Esophagus (tissue), 2 donors: ENCODE data around the gene LAMC2. TPM values are rescaled to one million over a fixed set of nuclear protein-coding genes. Genes with fewer than 3 reads are reported as not detected.
A peak's percentile ranks its signal among the peaks of the same experiment; 100 is the strongest.

Experiments
- H3K27ac ChIP-seq, 2 donors: one replicate each; pipeline ENCODE4 v1.5.1; 2013; ENCODE audit warnings: low read depth in 2 of 2, mild to moderate bottlenecking in 2 of 2, inconsistent platforms in 1 of 2, low read length in 1 of 2, moderate library complexity in 1 of 2
- H3K27me3 ChIP-seq, 2 donors: one replicate each; pipeline ENCODE4 v1.6.1; 2013; ENCODE audit warnings: low read length in 2 of 2, control low read depth in 1 of 2, mild to moderate bottlenecking in 1 of 2; ENCODE audit not compliant: insufficient read depth in 2 of 2, control insufficient read depth in 1 of 2
- H3K36me3 ChIP-seq, 2 donors: one replicate each; pipeline ENCODE4 v1.6.1; 2013; ENCODE audit warnings: low read length in 1 of 2; ENCODE audit not compliant: control insufficient read depth in 2 of 2, insufficient read depth in 2 of 2
- H3K4me1 ChIP-seq, 2 donors: one replicate each; pipeline ENCODE4 v1.6.1; 2013; ENCODE audit warnings: low read length in 1 of 2; ENCODE audit not compliant: control insufficient read depth in 2 of 2, insufficient read depth in 2 of 2
- H3K4me3 ChIP-seq, 2 donors: one replicate each; pipeline ENCODE4 v1.5.1; 2013; ENCODE audit warnings: low read length in 2 of 2, mild to moderate bottlenecking in 2 of 2, low read depth in 1 of 2, moderate library complexity in 1 of 2
- H3K9me3 ChIP-seq, 2 donors: one replicate each; pipeline ENCODE4 v1.6.1; 2013; ENCODE audit warnings: mild to moderate bottlenecking in 2 of 2, low read depth in 1 of 2, low read length in 1 of 2, moderate library complexity in 1 of 2; ENCODE audit not compliant: control insufficient read depth in 2 of 2, insufficient read depth in 1 of 2
- WGBS, 2 donors: extraction: QIAGEN DNeasy Blood & Tissue Kit; methylation state at CpG; one replicate each; pipeline ENCODE4 v1.1.7; 2013; 5-methylcytosine and 5-hydroxymethylcytosine counted together
- polyA plus RNA-seq, 2 donors: library from polyadenylated mRNA; stranded (reverse); fragments of 200-250 nt; gene quantifications; one replicate each; pipeline ENCODE4 v1.2.3, GENCODE V29; 2013
- donor health status: healthy with polysubstance abuse.
- donor health status: Bipolar disorder and iron deficiency.

Gene LAMC2
- 1 to 10 TPM; 4.2 to 4.3 TPM for polyA plus RNA-seq

DNA sequence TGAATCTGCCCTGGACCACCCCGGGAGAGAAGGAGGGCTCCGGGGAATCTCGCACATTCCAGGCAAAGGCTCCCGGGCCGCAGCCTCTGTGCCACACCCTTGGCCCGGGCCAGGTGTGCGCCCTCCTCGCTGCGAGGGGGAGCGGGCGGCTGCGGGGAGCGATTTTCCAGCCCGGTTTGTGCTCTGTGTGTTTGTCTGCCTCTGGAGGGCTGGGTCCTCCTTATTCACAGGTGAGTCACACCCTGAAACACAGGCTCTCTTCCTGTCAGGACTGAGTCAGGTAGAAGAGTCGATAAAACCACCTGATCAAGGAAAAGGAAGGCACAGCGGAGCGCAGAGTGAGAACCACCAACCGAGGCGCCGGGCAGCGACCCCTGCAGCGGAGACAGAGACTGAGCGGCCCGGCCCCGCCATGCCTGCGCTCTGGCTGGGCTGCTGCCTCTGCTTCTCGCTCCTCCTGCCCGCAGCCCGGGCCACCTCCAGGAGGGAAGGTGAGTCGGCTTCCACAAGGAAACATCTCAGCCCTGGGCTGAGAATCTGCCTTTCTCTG lies at the start of gene LAMC2:
TSS of gene LAMC2 (plus strand) at position 324 of the 550 bp plus-strand sequence. CDS start at position 413, 89 bp downstream.
- WGBS, 2 donors: 14 to 23% methylated on average over 28 to 30 of the region's 30 CpGs
- H3K36me3 ChIP-seq: no peaks in the 10 kb centered on the region
- H3K9me3 ChIP-seq: no peaks in the 10 kb centered on the region
- no peaks in the 10 kb centered on the region for H3K4me1 ChIP-seq
- H3K4me3 ChIP-seq: peak within 1 kb of the TSS; percentile 50 to 67
- peak within 1 kb of the TSS; percentile 54 to 81 for H3K27ac ChIP-seq
- H3K27me3 ChIP-seq: no peaks in the 10 kb centered on the region

DNA sequence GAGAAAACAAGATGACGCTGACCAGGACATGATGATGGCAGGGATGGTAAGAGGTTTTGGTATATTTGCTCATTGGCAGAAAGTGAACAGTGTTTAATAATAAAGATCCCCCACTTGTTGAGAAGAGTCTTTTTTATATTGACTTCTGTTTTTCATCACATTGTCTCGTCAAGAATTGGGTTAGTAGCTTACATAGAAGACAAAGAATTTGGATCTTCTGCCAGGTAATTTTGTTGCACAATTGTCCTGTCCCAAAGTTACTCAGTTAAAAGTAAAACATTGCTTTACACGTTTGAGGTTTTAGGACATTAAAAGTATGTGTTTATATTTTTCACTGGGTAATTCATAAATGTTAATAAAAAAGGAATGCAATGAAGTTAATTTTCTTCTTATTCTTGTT lies 48.3 kb upstream of the LAMC2 start:
- WGBS, 2 donors: 56 to 61% methylated on average over 3 of the region's 3 CpGs
- no peaks in the 10 kb centered on the region for H3K9me3 ChIP-seq
- no peaks in the 10 kb centered on the region for H3K27me3 ChIP-seq
- peak overlapping the region in 1 of 2 donors; percentile 33 for H3K27ac ChIP-seq
- no peak overlapping the region for H3K4me3 ChIP-seq
- peaks cover 0 to 2% of the 10 kb centered on the region in 2 donors for H3K4me1 ChIP-seq
- H3K36me3 ChIP-seq: peaks cover 0 to 6% of the 10 kb centered on the region in 2 donors

DNA sequence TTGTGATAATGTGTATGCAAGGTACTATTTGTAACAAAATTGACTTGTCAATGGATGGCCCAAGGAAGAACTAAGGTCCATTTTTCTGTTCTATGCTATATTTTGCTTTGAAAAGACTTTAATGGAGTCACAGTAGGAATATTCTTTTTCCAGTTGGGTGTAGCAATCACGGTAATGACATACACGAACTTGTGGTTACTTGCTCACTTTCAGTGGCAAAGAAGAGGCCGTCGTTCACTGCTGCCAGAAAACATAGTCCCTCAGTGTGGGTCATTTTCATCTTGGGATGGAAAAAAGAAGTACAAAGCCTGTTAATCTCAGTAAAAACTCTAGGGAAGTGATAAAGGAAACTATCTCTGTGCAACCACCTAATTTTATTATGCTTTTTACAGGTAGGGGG lies 47.8 kb upstream of the LAMC2 start:
- Histone ChIP-seq H3K4me3 (no peak overlapping the region), H3K4me1 (peaks cover 0 to 2% of the 10 kb centered on the region in 2 donors), H3K9me3 (no peaks in the 10 kb centered on the region), H3K27me3 (no peaks in the 10 kb centered on the region), H3K36me3 (peaks cover 0 to 7% of the 10 kb centered on the region in 2 donors), H3K27ac (peak overlapping the region; percentile 31 to 71)
- 49 to 63% methylated on average over 4 of the region's 4 CpGs for WGBS, 2 donors

DNA sequence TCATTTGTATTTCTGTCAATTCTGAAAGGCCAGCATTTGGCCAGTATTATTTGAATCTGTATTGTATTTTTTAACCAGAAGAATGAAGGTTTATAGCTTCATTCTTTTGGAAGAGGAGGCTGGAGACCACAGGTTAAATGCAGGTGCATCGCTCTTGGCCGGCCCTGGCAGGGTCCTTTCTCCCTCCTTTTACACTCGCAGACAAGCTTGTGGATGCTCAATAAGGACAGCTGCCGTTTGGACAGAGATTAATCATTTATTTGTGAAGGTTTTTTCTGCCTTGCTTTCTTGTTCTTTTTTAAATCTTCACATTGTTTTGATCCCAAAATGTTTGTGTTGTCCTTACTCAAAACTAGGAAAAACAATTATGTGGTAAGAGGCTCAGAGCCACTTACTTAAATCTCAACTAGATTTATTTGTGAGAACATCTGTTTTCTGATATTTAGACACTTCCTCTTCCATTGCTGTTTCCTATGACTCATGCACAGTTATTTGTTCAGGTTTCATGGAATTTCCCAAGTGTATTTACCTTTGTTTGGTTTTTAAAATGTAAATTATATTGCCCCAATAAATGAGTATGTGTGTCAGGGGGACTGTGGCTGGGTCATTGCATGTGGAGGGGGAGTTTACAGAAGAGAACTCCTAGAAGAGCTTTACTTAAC lies 46.7 kb upstream of the LAMC2 start:
- H3K4me3 ChIP-seq: no peak overlapping the region
- H3K9me3 ChIP-seq: no peaks in the 10 kb centered on the region
- H3K36me3 ChIP-seq: peaks cover 0 to 5% of the 10 kb centered on the region in 2 donors
- peak overlapping the region; percentile 47 to 49 for H3K27ac ChIP-seq
- H3K27me3 ChIP-seq: no peaks in the 10 kb centered on the region
- 35 to 56% methylated on average over 4 of the region's 4 CpGs for WGBS, 2 donors
- H3K4me1 ChIP-seq: no peaks in the 10 kb centered on the region

DNA sequence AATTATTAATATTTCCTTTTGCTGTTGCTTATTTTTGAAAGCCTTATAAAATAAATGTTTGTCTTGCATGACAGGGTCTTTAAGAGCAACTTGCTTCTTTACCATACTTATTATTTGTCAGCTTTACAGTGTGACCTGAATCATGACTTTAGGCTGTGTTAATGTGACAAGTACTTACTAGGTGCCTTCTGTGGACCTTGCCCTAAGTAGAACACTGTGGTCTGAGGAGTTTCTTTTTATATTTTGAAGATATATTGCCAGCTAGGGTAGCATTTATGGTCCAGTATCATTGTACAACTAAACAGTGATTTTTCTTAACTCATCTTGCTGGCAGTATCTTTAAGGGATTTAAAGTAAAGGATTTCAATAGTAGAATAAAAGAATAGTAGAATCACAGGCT lies 45.4 kb upstream of the LAMC2 start:
- no peaks in the 10 kb centered on the region for H3K9me3 ChIP-seq
- H3K36me3 ChIP-seq: peaks cover 0 to 5% of the 10 kb centered on the region in 2 donors
- H3K4me3 ChIP-seq: no peak overlapping the region
- H3K27ac ChIP-seq: no peak overlapping the region
- no peaks in the 10 kb centered on the region for H3K4me1 ChIP-seq
- H3K27me3 ChIP-seq: no peaks in the 10 kb centered on the region

DNA sequence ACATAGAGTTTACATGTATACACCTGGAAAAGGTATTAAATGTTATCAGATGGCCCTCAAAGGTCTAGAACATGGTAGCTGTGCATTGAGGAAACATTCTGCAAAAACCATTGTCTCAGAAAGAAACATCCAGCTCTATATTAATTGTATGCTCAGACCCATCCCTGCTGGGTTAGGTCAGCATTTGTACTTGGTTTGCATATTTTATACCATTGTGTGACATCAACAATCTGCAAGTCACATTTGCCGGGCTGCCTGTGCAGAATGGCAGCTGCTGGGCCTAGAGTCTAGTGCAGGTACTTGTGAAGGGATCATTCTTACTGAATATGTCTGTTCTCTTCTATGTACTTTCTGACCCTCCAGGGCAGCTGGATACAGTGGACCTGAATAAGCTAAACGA lies 43.9 kb upstream of the LAMC2 start:
- Histone ChIP-seq H3K4me3 (no peak overlapping the region), H3K36me3 (peaks cover 0 to 2% of the 10 kb centered on the region in 2 donors), H3K27me3 (no peaks in the 10 kb centered on the region), H3K27ac (peak overlapping the region in 1 of 2 donors; percentile 14), H3K4me1 (no peaks in the 10 kb centered on the region), H3K9me3 (no peaks in the 10 kb centered on the region)
- 72% methylated on average over 2 of the region's 2 CpGs for whole genome bisulfite sequencing, 2 donors

DNA sequence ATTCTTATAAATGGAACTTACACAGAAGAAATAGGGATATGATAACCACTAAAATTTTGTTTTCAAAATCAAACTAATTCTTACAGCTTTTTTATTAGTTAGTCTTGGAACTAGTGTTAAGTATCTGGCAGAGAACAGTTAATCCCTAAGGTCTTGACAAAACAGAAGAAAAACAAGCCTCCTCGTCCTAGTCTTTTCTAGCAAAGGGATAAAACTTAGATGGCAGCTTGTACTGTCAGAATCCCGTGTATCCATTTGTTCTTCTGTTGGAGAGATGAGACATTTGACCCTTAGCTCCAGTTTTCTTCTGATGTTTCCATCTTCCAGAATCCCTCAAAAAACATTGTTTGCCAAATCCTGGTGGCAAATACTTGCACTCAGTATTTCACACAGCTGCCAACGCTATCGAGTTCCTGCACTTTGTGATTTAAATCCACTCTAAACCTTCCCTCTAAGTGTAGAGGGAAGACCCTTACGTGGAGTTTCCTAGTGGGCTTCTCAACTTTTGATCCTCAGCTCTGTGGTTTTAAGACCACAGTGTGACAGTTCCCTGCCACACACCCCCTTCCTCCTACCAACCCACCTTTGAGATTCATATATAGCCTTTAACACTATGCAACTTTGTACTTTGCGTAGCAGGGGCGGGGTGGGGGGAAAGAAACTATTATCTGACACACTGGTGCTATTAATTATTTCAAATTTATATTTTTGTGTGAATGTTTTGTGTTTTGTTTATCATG lies 42.3 kb upstream of the LAMC2 start:
- H3K27ac ChIP-seq: no peak overlapping the region
- WGBS, 2 donors: 61 to 71% methylated on average over 7 of the region's 7 CpGs

DNA sequence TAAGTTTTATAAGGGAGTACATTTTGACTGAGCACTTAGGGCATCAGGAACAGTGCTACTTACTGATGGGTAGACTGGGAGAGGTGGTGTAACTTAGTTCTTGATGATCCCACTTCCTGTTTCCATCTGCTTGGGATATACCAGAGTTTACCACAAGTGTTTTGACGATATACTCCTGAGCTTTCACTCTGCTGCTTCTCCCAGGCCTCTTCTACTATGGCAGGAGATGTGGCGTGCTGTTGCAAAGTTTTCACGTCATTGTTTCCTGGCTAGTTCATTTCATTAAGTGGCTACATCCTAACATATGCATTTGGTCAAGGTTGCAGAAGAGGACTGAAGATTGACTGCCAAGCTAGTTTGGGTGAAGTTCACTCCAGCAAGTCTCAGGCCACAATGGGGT lies 41.3 kb upstream of the LAMC2 start:
- peak overlapping the region in 1 of 2 donors; percentile 22 for H3K27ac ChIP-seq
- peaks cover 0 to 4% of the 10 kb centered on the region in 2 donors for H3K4me1 ChIP-seq
- H3K36me3 ChIP-seq: peaks cover 0 to 2% of the 10 kb centered on the region in 2 donors
- H3K27me3 ChIP-seq: no peaks in the 10 kb centered on the region
- no peaks in the 10 kb centered on the region for H3K9me3 ChIP-seq
- no peak overlapping the region for H3K4me3 ChIP-seq
- WGBS, 2 donors: 58 to 66% methylated on average over 3 of the region's 3 CpGs

More for the DNA sequence above, 42.3 kb upstream of the LAMC2 start:
- Histone ChIP-seq H3K4me3 (no peak overlapping the region), H3K36me3 (peaks cover 0 to 2% of the 10 kb centered on the region in 2 donors), H3K4me1 (no peaks in the 10 kb centered on the region), H3K9me3 (no peaks in the 10 kb centered on the region), H3K27me3 (no peaks in the 10 kb centered on the region)

DNA sequence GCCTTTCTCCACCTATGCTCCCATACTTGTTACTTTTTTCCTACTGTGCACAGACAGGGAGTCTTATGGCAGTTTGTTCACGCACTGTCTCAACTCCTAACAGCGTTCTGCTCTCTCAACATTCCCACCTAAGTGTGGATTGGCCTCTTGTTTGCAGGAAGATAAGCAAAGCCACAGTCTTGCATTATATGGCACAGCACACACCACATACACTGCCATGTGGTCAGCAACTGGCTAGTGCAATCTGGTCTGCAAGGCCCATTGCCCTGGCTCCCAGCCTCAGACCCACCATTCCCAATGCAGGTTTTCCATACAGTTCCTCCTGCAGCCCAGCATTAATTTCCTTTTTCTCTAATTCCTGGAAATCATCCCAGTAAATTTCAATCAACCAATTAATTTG lies 38.3 kb upstream of the LAMC2 start:
- H3K9me3 ChIP-seq: no peaks in the 10 kb centered on the region
- H3K27ac ChIP-seq: peak overlapping the region in 1 of 2 donors; percentile 7
- no peaks in the 10 kb centered on the region for H3K27me3 ChIP-seq
- H3K4me1 ChIP-seq: peaks cover 0 to 4% of the 10 kb centered on the region in 2 donors
- H3K36me3 ChIP-seq: peaks cover 0 to 2% of the 10 kb centered on the region in 2 donors
- no peak overlapping the region for H3K4me3 ChIP-seq
- 90 to 93% methylated on average over 2 of the region's 2 CpGs for WGBS, 2 donors
